ENCODE measurements around the gene FERMT3. TPM values are rescaled to one million over a fixed set of nuclear protein-coding genes. Genes with fewer than 3 reads are reported as not detected.

FERMT3 gene
- total and polyA plus RNA-seq, 2 donors (not counting 3 experiments of a cell fraction or from before 2014, with no cell fraction given): 64.4 to 100 TPM

DNA sequence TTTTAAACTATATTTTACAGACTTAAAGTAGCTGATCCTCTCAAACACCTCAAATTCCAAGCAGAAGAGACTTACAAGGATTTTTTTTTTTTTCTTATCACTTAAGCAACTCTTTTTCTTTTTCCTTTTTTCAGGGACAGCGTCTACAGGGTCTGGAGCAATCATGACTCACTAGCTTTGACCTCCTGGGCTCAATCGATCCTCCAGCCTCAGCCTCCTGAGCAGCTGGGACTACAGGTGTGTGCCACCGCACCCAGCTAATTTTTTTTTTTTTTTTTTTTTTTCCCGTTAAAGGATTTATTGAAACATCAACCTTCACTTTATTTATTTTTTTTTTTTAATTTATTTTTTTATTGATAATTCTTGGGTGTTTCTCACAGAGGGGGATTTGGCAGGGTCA lies 36.1 kb upstream of the FERMT3 start:
- Histone ChIP-seq H3K4me2 (ENCODE audit: insufficient read depth, low read length) (no peak overlapping the region), H3K4me3 (replicated peaks in 1 of 3; ENCODE audit: insufficient read depth in 1 of 3, low read depth in 1 of 3, low read length in 3 of 3) (no peak overlapping the region), H3K9me1 (replicated peaks; ENCODE audit: control insufficient read depth, extremely low read depth, insufficient read depth, low read length) (no peaks in the 10 kb centered on the region), H3K27me3 (ENCODE audit: control insufficient read depth in 2 of 2, insufficient read depth in 2 of 2, low read length in 2 of 2) (no peaks in the 10 kb centered on the region), H3K36me3 (ENCODE audit: control insufficient read depth in 2 of 2, extremely low read depth in 1 of 2, insufficient read depth in 2 of 2, low read length in 2 of 2) (no peaks in the 10 kb centered on the region), H3K4me1 (ENCODE audit: control insufficient read depth, extremely low read depth, insufficient read depth, low read length) (no peaks in the 10 kb centered on the region), H3K79me2 (ENCODE audit: control insufficient read depth, insufficient read depth, low read length) (no peaks in the 10 kb centered on the region), H3K9ac (replicated peaks; ENCODE audit: extremely low read depth, insufficient read depth, low read length) (no peak overlapping the region), H2AFZ (ENCODE audit: low read depth, low read length) (no peak overlapping the region), H4K20me1 (replicated peaks; ENCODE audit: control insufficient read depth, extremely low read depth, insufficient read depth, low read length) (no peaks in the 10 kb centered on the region), H3K27ac (ENCODE audit: insufficient read depth, low read depth, low read length) (no peak overlapping the region), H3K9me3 (replicated peaks; ENCODE audit: control insufficient read depth, insufficient read depth, low read length) (no peaks in the 10 kb centered on the region)
- no peak for FAIRE-seq
- intact Hi-C loops (cut with micrococcal nuclease): no loop called here
- ChIA-PET CTCF (interaction anchor here (0.9 to 1.1 kb wide), 2 partner anchors 8 to 9 kb away, joined by 3 to 5 read pairs; no protein-coding TSS in a partner anchor), POLR2A (no interaction called here)
- no TSS peak for BruUV-seq (replicated peaks)
- TF ChIP-seq POLR2AphosphoS5 (IDR thresholded peaks at IDR 0.05; ENCODE audit: insufficient read depth, low read depth, low read length) (no peak), GATA2 (IDR thresholded peaks at IDR 0.05; ENCODE audit: insufficient read depth, insufficient read length, low read depth, low read length) (no peak), MYC (IDR thresholded peaks at IDR 0.05; ENCODE audit: low read depth, low read length) (no peak), JUN (IDR thresholded peaks at IDR 0.05; ENCODE audit: borderline replicate concordance, insufficient read depth, insufficient read length, low read depth) (no peak), FOS (IDR thresholded peaks at IDR 0.05; ENCODE audit: borderline replicate concordance, insufficient read depth, low read length) (no peak), EZH2 (IDR thresholded peaks at IDR 0.05; ENCODE audit: borderline replicate concordance, low read depth, low read length, severe bottlenecking) (no peak), POLR2A (IDR thresholded peaks at IDR 0.05; ENCODE audit: low read depth, low read length) (no peak)
- TF ChIP-seq, protein P1, sequence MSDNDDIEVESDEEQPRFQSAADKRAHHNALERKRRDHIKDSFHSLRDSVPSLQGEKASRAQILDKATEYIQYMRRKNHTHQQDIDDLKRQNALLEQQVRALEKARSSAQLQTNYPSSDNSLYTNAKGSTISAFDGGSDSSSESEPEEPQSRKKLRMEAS (IDR thresholded peaks at IDR 0.05; ENCODE audit: insufficient read depth, insufficient read length): no peak
- TF ChIP-seq, protein P2, sequence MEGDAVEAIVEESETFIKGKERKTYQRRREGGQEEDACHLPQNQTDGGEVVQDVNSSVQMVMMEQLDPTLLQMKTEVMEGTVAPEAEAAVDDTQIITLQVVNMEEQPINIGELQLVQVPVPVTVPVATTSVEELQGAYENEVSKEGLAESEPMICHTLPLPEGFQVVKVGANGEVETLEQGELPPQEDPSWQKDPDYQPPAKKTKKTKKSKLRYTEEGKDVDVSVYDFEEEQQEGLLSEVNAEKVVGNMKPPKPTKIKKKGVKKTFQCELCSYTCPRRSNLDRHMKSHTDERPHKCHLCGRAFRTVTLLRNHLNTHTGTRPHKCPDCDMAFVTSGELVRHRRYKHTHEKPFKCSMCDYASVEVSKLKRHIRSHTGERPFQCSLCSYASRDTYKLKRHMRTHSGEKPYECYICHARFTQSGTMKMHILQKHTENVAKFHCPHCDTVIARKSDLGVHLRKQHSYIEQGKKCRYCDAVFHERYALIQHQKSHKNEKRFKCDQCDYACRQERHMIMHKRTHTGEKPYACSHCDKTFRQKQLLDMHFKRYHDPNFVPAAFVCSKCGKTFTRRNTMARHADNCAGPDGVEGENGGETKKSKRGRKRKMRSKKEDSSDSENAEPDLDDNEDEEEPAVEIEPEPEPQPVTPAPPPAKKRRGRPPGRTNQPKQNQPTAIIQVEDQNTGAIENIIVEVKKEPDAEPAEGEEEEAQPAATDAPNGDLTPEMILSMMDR (IDR thresholded peaks at IDR 0.05; ENCODE audit: extremely low read depth in 1 of 2, insufficient read depth in 1 of 2, low read depth in 1 of 2, low read length in 2 of 2): no peak
- dilution Hi-C loops (cut with MboI; ENCODE audit: extremely low pct_ligation_motif_present, low sequenced_read_pairs): no loop called here
- DNase-seq (ENCODE audit: low read depth, low spot score): no peak

Data from endothelial cell of umbilical vein (primary cell).